HepG2 (cell line): ENCODE data around the gene RECK. TPM values are rescaled to one million over a fixed set of nuclear protein-coding genes. Genes with fewer than 3 reads are reported as not detected.

Source experiments
- ATAC-seq: fragments of 200-7000 bp; cut with Tn5 transposase; 3 replicates; pipeline ENCODE4 v1.9.1; 2020; ENCODE audit warnings: mild to moderate bottlenecking, moderate library complexity
- BruUV-seq: library from RNA; stranded (reverse); fragments of 400-500 nt; replicated peaks from 2 replicates; lab custom pipeline; 2021; lab: Mats Ljungman, UMichigan
- CTCF ChIA-PET: fragments of 300-600 bp; formaldehyde crosslinking; extraction: SDS; loops from one replicate; lab custom pipeline; 2021; ENCODE audit warnings: low total read pairs, inconsistent platforms, low intra/inter-chr PET ratio; lab: Yijun Ruan, JAX
- POLR2A ChIA-PET: fragments of 350-600 bp; sonication (Branson Sonifier 250); formaldehyde crosslinking; loops from one replicate; lab custom pipeline; 2020; ENCODE audit warnings: antibody characterized with exemption, inconsistent platforms; lab: Yijun Ruan, JAX
- DNase-seq: peaks from one replicate; pipeline ENCODE4 v3.0.0-alpha.2; 2015; ENCODE audit warnings: low spot score
- FAIRE-seq: peaks from 3 replicates; lab custom pipeline; 2011; peaks lifted over from hg19 to GRCh38; lab: Jason Lieb, UNC
- H2AFZ ChIP-seq: one replicate; pipeline ENCODE4 v1.6.1; 2011; ENCODE audit warnings: low read length, inconsistent platforms
- H3K27ac ChIP-seq: fragments of 300-600 bp; 3 replicates; pipeline ENCODE4 v1.8.0; 2011; ENCODE audit warnings: mixed run types, mild to moderate bottlenecking, mixed read lengths, low read length, inconsistent platforms; ENCODE audit not compliant: insufficient read depth; ENCODE audit errors: extremely low read length
- H3K27me3 ChIP-seq, 2 experiments: fragments of 200-600 bp in 1 of 2; 2 replicates in 1 of 2; 3 replicates in 1 of 2; pipeline versions ENCODE4 v1.6.0 to v1.8.0; 2011; ENCODE audit warnings: low read length in 2 of 2, mild to moderate bottlenecking in 2 of 2, moderate library complexity in 2 of 2, inconsistent platforms in 1 of 2; ENCODE audit not compliant: insufficient read depth in 2 of 2, control insufficient read depth in 1 of 2
- H3K36me3 ChIP-seq, 2 experiments: fragments of 200-600 bp in 1 of 2; replicated peaks in 1 of 2; 2 replicates in 1 of 2; 3 replicates in 1 of 2; pipeline versions ENCODE4 v1.5.1 to v1.8.0; 2011; ENCODE audit warnings: low read length in 2 of 2, inconsistent platforms in 1 of 2; ENCODE audit not compliant: insufficient read depth in 2 of 2, control insufficient read depth in 1 of 2
- H3K4me1 ChIP-seq: 2 replicates; pipeline ENCODE4 v1.5.1; 2012; ENCODE audit warnings: low read length, inconsistent platforms; ENCODE audit not compliant: insufficient read depth
- H3K4me2 ChIP-seq: 2 replicates; pipeline ENCODE4 v1.6.0; 2011; ENCODE audit warnings: low read depth, low read length, inconsistent platforms
- H3K4me3 ChIP-seq, 3 experiments: fragments of 200-600 bp in 1 of 3; sonication (generic), shearing (Covaris generic) in 1 of 3; replicated peaks in 1 of 3; 2 replicates each; pipeline ENCODE4 v1.5.1; 2011 to 2016; ENCODE audit warnings: low read length in 3 of 3, inconsistent platforms in 2 of 3, low read depth in 2 of 3, mild to moderate bottlenecking in 2 of 3, control low read depth in 1 of 3, mixed read lengths in 1 of 3; ENCODE audit not compliant: insufficient read depth in 1 of 3
- H3K79me2 ChIP-seq: one replicate; pipeline ENCODE4 v1.6.1; 2011; ENCODE audit warnings: low read length, inconsistent platforms; ENCODE audit not compliant: insufficient read depth
- H3K9ac ChIP-seq: 2 replicates; pipeline ENCODE4 v1.6.0; 2011; ENCODE audit warnings: mild to moderate bottlenecking, low read depth, low read length, inconsistent platforms; ENCODE audit not compliant: insufficient read depth
- H3K9me3 ChIP-seq: 2 replicates; pipeline ENCODE4 v1.5.1; 2012; ENCODE audit warnings: mild to moderate bottlenecking, low read length
- H4K20me1 ChIP-seq: 2 replicates; pipeline ENCODE4 v1.6.0; 2011; ENCODE audit warnings: inconsistent platforms, mild to moderate bottlenecking, low read length, moderate library complexity; ENCODE audit not compliant: insufficient read depth
- DMAP1 ChIP-seq: IDR thresholded peaks from 2 replicates; pipeline ENCODE4 v1.6.1; 2016
- NCOR1 ChIP-seq: fragments of 200-600 bp; sonication (generic); IDR thresholded peaks from 2 replicates; pipeline ENCODE4 v1.7.0; 2017; ENCODE audit warnings: antibody characterized with exemption, low read length, borderline replicate concordance
- ZBTB20 ChIP-seq: sonication (generic); formaldehyde crosslinking; IDR thresholded peaks from 2 replicates; pipeline ENCODE4 v1.8.1; 2023; ENCODE audit warnings: missing genetic modification reagents, low read depth, mild to moderate bottlenecking, borderline replicate concordance
- ZNF552 ChIP-seq: sonication (generic); formaldehyde crosslinking; IDR thresholded peaks from 2 replicates; pipeline ENCODE4 v1.9.0; 2022; ENCODE audit warnings: missing genetic modification reagents, mild to moderate bottlenecking, borderline replicate concordance
- ZNF589 ChIP-seq: sonication (generic); formaldehyde crosslinking; conservative IDR thresholded peaks from 2 replicates; pipeline ENCODE4 v1.8.0; 2022; ENCODE audit warnings: mild to moderate bottlenecking, moderate library complexity, missing genetic modification reagents
- ZNF720 ChIP-seq: sonication (generic); formaldehyde crosslinking; IDR thresholded peaks from 2 replicates; pipeline ENCODE4 v1.4.0; 2020; ENCODE audit warnings: missing genetic modification reagents
- WGBS: methylation state at CpG from one replicate; pipeline ENCODE4 v1.1.6; 2017; ENCODE audit warnings: low lambda C conversion rate; 5-methylcytosine and 5-hydroxymethylcytosine counted together
- in situ Hi-C: cut with HindIII; loops from 2 replicates; pipeline ENCODE4 v1.10.0; 2017; ENCODE audit warnings: low pct_unique_long_range_greater_than_20kb; ENCODE audit not compliant: extremely low pct_ligation_motif_present
- intact Hi-C: fragments of 100-400 bp; cut with micrococcal nuclease; formaldehyde crosslinking; loops from one replicate; pipeline ENCODE4 v1.10.0; 2022; ENCODE audit not compliant: unreplicated experiment
- polyA plus RNA-seq, 8 experiments: library from polyadenylated mRNA; depleted of rRNA in 3 of 8; stranded (reverse) in 7 of 8; unstranded in 1 of 8; fragments of >200 nt; fragmentation: Illumina TruSeq in 4 of 8; extraction: Trizol in 4 of 8; gene quantifications; 2 replicates each; pipeline versions ENCODE4 v1.2.1 to v1.2.3, GENCODE V29; 2011 to 2016; ENCODE audit warnings: low read depth in 4 of 8, missing spikeins in 1 of 8, mixed read lengths in 1 of 8; ENCODE audit not compliant: insufficient read depth in 1 of 8
- total RNA-seq, 5 experiments: library from RNA; depleted of rRNA; stranded (reverse); fragments of >200 nt; fragmentation: Illumina TruSeq; extraction: Trizol; gene quantifications; 2 replicates each; pipeline ENCODE4 v1.2.3, GENCODE V29; 2016; ENCODE audit warnings: low read depth in 1 of 5

The RECK gene
- total and polyA plus RNA-seq, 2 of the 13 experiments (the other 11 are each of a cell fraction or from before 2014, with no cell fraction given), result 3.1 to 4.8 TPM

- ChIA-PET CTCF (no interaction called here), POLR2A (no interaction called here)
- H3K79me2 ChIP-seq, result no peaks in the 10 kb centered on the region
- H3K27ac ChIP-seq, result no peak overlapping the region
- no TSS peak for BruUV-seq
- H3K4me3 ChIP-seq, result no peak overlapping the region
- no peak overlapping the region for H2AFZ ChIP-seq
- peak; percentile 46 for DNase-seq
- WGBS, result 76% methylated on average over 1 of the region's 1 CpG
- no peaks in the 10 kb centered on the region for H3K9me3 ChIP-seq
- no peak overlapping the region for H3K9ac ChIP-seq
- 0 out of 2 replicates have a peak overlapping the region, but pooled peaks have one; percentile 3 for H3K4me2 ChIP-seq
- peaks cover 30% of the 10 kb centered on the region for H3K4me1 ChIP-seq
- no peaks in the 10 kb centered on the region for H3K36me3 ChIP-seq
- no peak for FAIRE-seq
- H4K20me1 ChIP-seq, result no peaks in the 10 kb centered on the region
- intact Hi-C loops, result no loop called here
- TF ChIP-seq ZNF589 (CRISPR knock-in tag) (no peak), ZNF552 (CRISPR knock-in tag) (no peak), ZNF720 (CRISPR knock-in tag) (no peak), NCOR1 (peak; percentile 15; the same call in 1 of the 2 replicates), ZBTB20 (no peak)
- TF ChIP-seq, all 625 proteins: peak for 1
- ATAC-seq, result peak; percentile 78
- in situ Hi-C loops, result no loop called here
- no peaks in the 10 kb centered on the region for H3K27me3 ChIP-seq
Observed at GRCh38 chr9:36074055-36074454, 37.3 kb downstream of the RECK start.

- ChIA-PET CTCF (no interaction called here), POLR2A (no interaction called here)
- Histone ChIP-seq H3K9me3 (no peaks in the 10 kb centered on the region), H3K9ac (no peak overlapping the region), H3K4me2 (0 out of 2 replicates have a peak overlapping the region, but pooled peaks have one; percentile 3), H4K20me1 (no peaks in the 10 kb centered on the region), H3K79me2 (no peaks in the 10 kb centered on the region), H3K27me3 (no peaks in the 10 kb centered on the region), H3K4me3 (no peak overlapping the region), H3K36me3 (no peaks in the 10 kb centered on the region), H2AFZ (no peak overlapping the region), H3K27ac (peak overlapping the region; percentile 16), H3K4me1 (peaks cover 30% of the 10 kb centered on the region)
- in situ Hi-C loops, result no loop called here
- DNase-seq (peak; percentile 17), FAIRE-seq (no peak), ATAC-seq (peak; percentile 38; the same call in 2 of the 3 replicates)
- intact Hi-C loops, result no loop called here
- WGBS, result 65% methylated on average over 2 of the region's 2 CpGs
- TF ChIP-seq DMAP1 (CRISPR knock-in tag), result no peak
- BruUV-seq, result no TSS peak
Observed at GRCh38 chr9:36074870-36075532, 38.3 kb downstream of the RECK start.
